Measurements from ENCODE around the gene TMEM154.

- TF ChIP-seq CTCF (conservative IDR thresholded peaks at IDR 0.05; ENCODE audit: low read depth, low read length): peak; percentile 25; the same call in 1 of the 2 replicates
- TF ChIP-seq EZH2phosphoT487 (IDR thresholded peaks at IDR 0.05; ENCODE audit: borderline replicate concordance, low read length): no peak
These were observed 98.1 kb downstream of the TMEM154 start for GRCh38 chr4:152581536-152582160.

Data from PC-3 (cell line).